Stimulated activated CD4-positive, alpha-beta T cell treated with anti-CD3 and anti-CD28 coated beads, Interleukin-4, amount 100 ng/mL, for 4 hours (primary cell): ENCODE measurements around the gene POLD1.
A peak's percentile ranks its signal among the peaks of the same experiment; 100 is the strongest.
"Not testable (repeated sequence)": the region's sequence is repeated elsewhere in the genome, so short reads cannot be mapped to it uniquely, and the experiment has no call there.

Source experiments
- DNase-seq, 2 experiments: peaks; one replicate each; pipeline ENCODE4 v3.0.0-alpha.2; 2020

Gene POLD1

GRCh38 chr19:50383852-50384684 lies at the start of gene POLD1:
Gene POLD1, plus strand, starts transcription at chr19:50384347. Its CDS starts 14,505 bp downstream, at chr19:50398852.
- DNase-seq = peak; percentile 99

GRCh38 chr19:50334741-50335421 lies 49.3 kb upstream of the POLD1 start:
- DNase-seq = no peak

- DNase-seq = not testable (repeated sequence)
These were observed 47.1 kb upstream of the POLD1 start for GRCh38 chr19:50337031-50337430.

GRCh38 chr19:50340331-50340730 lies 43.8 kb upstream of the POLD1 start:
- DNase-seq = no peak

GRCh38 chr19:50341091-50341564 lies 43.0 kb upstream of the POLD1 start:
- DNase-seq = no peak

GRCh38 chr19:50344661-50345318 lies 39.4 kb upstream of the POLD1 start:
- DNase-seq = no peak

- not testable (repeated sequence) for DNase-seq
These were observed 37.0 kb upstream of the POLD1 start for GRCh38 chr19:50347089-50347581.

GRCh38 chr19:50349277-50350057 lies 34.7 kb upstream of the POLD1 start:
- no peak for DNase-seq

- no peak for DNase-seq
These were observed 31.9 kb upstream of the POLD1 start for GRCh38 chr19:50352242-50352641.

- not testable (repeated sequence) for DNase-seq
These were observed 30.7 kb upstream of the POLD1 start for GRCh38 chr19:50353487-50353880.

GRCh38 chr19:50356691-50357177 lies 27.4 kb upstream of the POLD1 start:
- no peak for DNase-seq

- peak; percentile 84 to 92 for DNase-seq
These were observed 26.7 kb upstream of the POLD1 start for GRCh38 chr19:50357178-50358100.

- DNase-seq = peak; percentile 73 to 77
These were observed 25.4 kb upstream of the POLD1 start for GRCh38 chr19:50358483-50359327.

- DNase-seq = no peak
These were observed 24.8 kb upstream of the POLD1 start for GRCh38 chr19:50359328-50359818.

- DNase-seq = no peak
These were observed 22.7 kb upstream of the POLD1 start for GRCh38 chr19:50361290-50362029.

- DNase-seq = no peak
These were observed 22.1 kb upstream of the POLD1 start for GRCh38 chr19:50362030-50362412.

GRCh38 chr19:50362656-50363424 lies 21.3 kb upstream of the POLD1 start:
- peak in 1 of 2 experiments; percentile 40 for DNase-seq
